ENCODE results near the gene MPRIP. TPM values are rescaled to one million over a fixed set of nuclear protein-coding genes. Genes with fewer than 3 reads are reported as not detected.

Gene MPRIP
- total RNA-seq, 1 experiment from 2014 or later: 132 TPM

GRCh38 chr17:17151055-17151454 lies 108.8 kb downstream of the MPRIP start:
- no peak for DNase-seq
- no peaks in the 10 kb centered on the region for H3K79me1 ChIP-seq (ENCODE audit: insufficient read depth, low read depth, low read length, poor library complexity, severe bottlenecking)
- H2BK120ac ChIP-seq (ENCODE audit: low read depth, low read length, poor library complexity, severe bottlenecking): no peak overlapping the region
- no peak overlapping the region for H3T11ph ChIP-seq (ENCODE audit: low read length)
- H4K5ac ChIP-seq (ENCODE audit: insufficient read length, low read depth, low read length): no peak overlapping the region
- no peaks in the 10 kb centered on the region for H3K9me3 Mint-ChIP-seq
- TF ChIP-seq, protein P1, sequence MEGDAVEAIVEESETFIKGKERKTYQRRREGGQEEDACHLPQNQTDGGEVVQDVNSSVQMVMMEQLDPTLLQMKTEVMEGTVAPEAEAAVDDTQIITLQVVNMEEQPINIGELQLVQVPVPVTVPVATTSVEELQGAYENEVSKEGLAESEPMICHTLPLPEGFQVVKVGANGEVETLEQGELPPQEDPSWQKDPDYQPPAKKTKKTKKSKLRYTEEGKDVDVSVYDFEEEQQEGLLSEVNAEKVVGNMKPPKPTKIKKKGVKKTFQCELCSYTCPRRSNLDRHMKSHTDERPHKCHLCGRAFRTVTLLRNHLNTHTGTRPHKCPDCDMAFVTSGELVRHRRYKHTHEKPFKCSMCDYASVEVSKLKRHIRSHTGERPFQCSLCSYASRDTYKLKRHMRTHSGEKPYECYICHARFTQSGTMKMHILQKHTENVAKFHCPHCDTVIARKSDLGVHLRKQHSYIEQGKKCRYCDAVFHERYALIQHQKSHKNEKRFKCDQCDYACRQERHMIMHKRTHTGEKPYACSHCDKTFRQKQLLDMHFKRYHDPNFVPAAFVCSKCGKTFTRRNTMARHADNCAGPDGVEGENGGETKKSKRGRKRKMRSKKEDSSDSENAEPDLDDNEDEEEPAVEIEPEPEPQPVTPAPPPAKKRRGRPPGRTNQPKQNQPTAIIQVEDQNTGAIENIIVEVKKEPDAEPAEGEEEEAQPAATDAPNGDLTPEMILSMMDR (conservative IDR thresholded peaks at IDR 0.05): no peak
- H3K27ac ChIP-seq (ENCODE audit: insufficient read length, low read depth, low read length): no peak overlapping the region
- no peaks in the 10 kb centered on the region for H3K4me1 ChIP-seq (ENCODE audit: insufficient read depth, low read length)
- no peak overlapping the region for H3K56ac ChIP-seq (ENCODE audit: insufficient read length, low read depth, low read length)
- H2BK5ac ChIP-seq (ENCODE audit: insufficient read length, low read length): no peak overlapping the region
- no peak overlapping the region for H2AK5ac ChIP-seq (ENCODE audit: insufficient read length, low read length)
- H3K9ac ChIP-seq (ENCODE audit: extremely low read depth, insufficient read length, low read length): no peak overlapping the region
- H3K4me1 Mint-ChIP-seq: no peaks in the 10 kb centered on the region
- H3K23me2 ChIP-seq (ENCODE audit: insufficient read length, low read depth, low read length, poor library complexity, severe bottlenecking): no peaks in the 10 kb centered on the region
- no CpG with 5 or more reads among the region's 5 CpGs for WGBS (ENCODE audit: extremely low coverage, insufficient read length, low lambda C conversion rate)
- H3K14ac ChIP-seq (ENCODE audit: insufficient read depth, low read length): no peak overlapping the region
- no peak overlapping the region for H4K8ac ChIP-seq (replicated peaks; ENCODE audit: insufficient read length, low read depth, low read length)
- H3K27me3 ChIP-seq (ENCODE audit: insufficient read depth, low read length): no peaks in the 10 kb centered on the region
- H3K18ac ChIP-seq (ENCODE audit: insufficient read length, low read depth, low read length): no peak overlapping the region
- peaks cover 27 to 68% (median 61%) of the 10 kb centered on the region in 3 experiments for H3K36me3 Mint-ChIP-seq (ENCODE audit: insufficient read depth in 1 of 3, low read depth in 3 of 3)
- H2AFZ ChIP-seq (ENCODE audit: low read length): no peak overlapping the region
- no peak overlapping the region for H2BK20ac ChIP-seq (ENCODE audit: low read depth, low read length, poor library complexity, severe bottlenecking)
- no peak overlapping the region for H2BK15ac ChIP-seq (ENCODE audit: low read depth, low read length)
- H4K91ac ChIP-seq (ENCODE audit: insufficient read length, low read depth, low read length): no peak overlapping the region
- no peak overlapping the region for H3K23ac ChIP-seq (ENCODE audit: insufficient read length, low read depth, low read length)
- no peak overlapping the region for H3K4ac ChIP-seq (ENCODE audit: low read depth, low read length)
- H3K4me3 Mint-ChIP-seq: no peak overlapping the region
- no peak overlapping the region for H2BK12ac ChIP-seq (ENCODE audit: insufficient read length, low read depth, low read length)
- no peak overlapping the region; a peak in 1 of 7 replicates for H3K27ac Mint-ChIP-seq
- H3K4me2 ChIP-seq (ENCODE audit: insufficient read depth, insufficient read length, low read length): no peak overlapping the region
- H3K9me3 ChIP-seq (ENCODE audit: control insufficient read depth, low read depth, low read length): no peaks in the 10 kb centered on the region
- no peaks in the 10 kb centered on the region for H4K20me1 ChIP-seq (ENCODE audit: control insufficient read depth, insufficient read depth, insufficient read length)
- H3K27me3 Mint-ChIP-seq (ENCODE audit: low read depth): no peaks in the 10 kb centered on the region
- H3K79me2 ChIP-seq (ENCODE audit: insufficient read depth, low read length): no peaks in the 10 kb centered on the region

Measured in H9 (cell line).